Transverse colon (tissue), 4 donors: ENCODE data around the gene MMP24OS. TPM values are rescaled to one million over a fixed set of nuclear protein-coding genes. Genes with fewer than 3 reads are reported as not detected.

ENCODE experiments used
- DNase-seq: peaks from one replicate; pipeline ENCODE4 v3.0.0-alpha.2; 2019
- H3K27ac ChIP-seq, 4 donors: fragments of 200-600 bp; sonication (generic); 2 replicates each; pipeline ENCODE4 v1.5.1; 2016 to 2018; ENCODE audit warnings: inconsistent platforms in 4 of 4
- H3K27me3 ChIP-seq: fragments of 200-600 bp; sonication (generic); 2 replicates; pipeline ENCODE4 v1.5.1; 2017; ENCODE audit warnings: inconsistent platforms
- H3K36me3 ChIP-seq, 4 donors: fragments of 200-600 bp; sonication (generic); 2 replicates each; pipeline ENCODE4 v1.5.1; 2017 to 2019; ENCODE audit warnings: inconsistent platforms in 4 of 4
- H3K4me1 ChIP-seq, 4 donors: fragments of 200-600 bp; sonication (generic); 2 replicates each; pipeline ENCODE4 v1.5.1; 2017 to 2020; ENCODE audit warnings: inconsistent platforms in 4 of 4
- H3K4me3 ChIP-seq, 4 donors: fragments of 200-600 bp; sonication (generic); 1 replicate in 1 of 4; 2 replicates in 3 of 4; pipeline versions ENCODE4 v1.5.1 to v1.6.1; 2017 to 2019; ENCODE audit warnings: inconsistent platforms in 4 of 4
- H3K9me3 ChIP-seq, 2 donors: fragments of 200-600 bp; sonication (generic); 2 replicates each; pipeline ENCODE4 v1.5.1; 2017 to 2019; ENCODE audit warnings: inconsistent platforms in 2 of 2
- EP300 ChIP-seq: sonication (generic); formaldehyde crosslinking; IDR thresholded peaks from one replicate; pipeline ENCODE4 v1.6.1; 2017; ENCODE audit warnings: antibody characterized with exemption, low read depth
- POLR2A ChIP-seq: fragments of 450-650 bp; IDR thresholded peaks from one replicate; pipeline ENCODE4 v1.6.1; 2016; ENCODE audit warnings: antibody characterized with exemption, mild to moderate bottlenecking, moderate library complexity
- POLR2AphosphoS5 ChIP-seq, 3 donors: sonication (generic); formaldehyde crosslinking; IDR thresholded peaks; one replicate each; pipeline ENCODE4 v1.6.1; 2016; ENCODE audit warnings: antibody characterized with exemption in 3 of 3
- whole genome bisulfite sequencing, 2 donors: methylation state at CpG; one replicate each; pipeline ENCODE4 v1.1.5; 2018; ENCODE audit warnings: low coverage in 1 of 2; 5-methylcytosine and 5-hydroxymethylcytosine counted together
- in situ Hi-C, 4 donors: fragments of 200-750 bp; cut with MboI; loops; one replicate each; pipeline versions ENCODE4 v1.15.0 to v1.15.1; 2017; ENCODE audit warnings: low sequenced_read_pairs in 3 of 4, low pct_ligation_motif_present in 1 of 4, low pct_unique_long_range_greater_than_20kb in 1 of 4
- intact Hi-C: fragments of 100-400 bp; cut with DNase I; formaldehyde crosslinking; loops from one replicate; pipeline ENCODE4 v1.15.1; 2023; ENCODE audit warnings: low total_unique reads
- total RNA-seq, 4 donors: library from RNA; depleted of rRNA; stranded (reverse); fragments of >200 nt; gene quantifications; one replicate each; pipeline ENCODE4 v1.1.0, GENCODE V29; 2016
- TF ChIP-seq, protein P1 (sequence below), 5 experiments: fragments of 200-600 bp in 3 of 5; fragments of 450-650 bp in 2 of 5; sonication (generic) in 3 of 5; IDR thresholded peaks; 1 replicate in 2 of 5; 2 replicates in 3 of 5; pipeline ENCODE4 v1.5.1; 2016 to 2017; ENCODE audit warnings: antibody characterized with exemption in 5 of 5, inconsistent platforms in 3 of 5, mild to moderate bottlenecking in 2 of 5, moderate library complexity in 1 of 5

Gene MMP24OS
- total RNA-seq, 4 donors from 2014 or later = 32.4 to 81.1 (median 47.9) TPM

GRCh38 chr20:35274172-35275092 is 3.5 kb downstream of the MMP24OS start:
- no peaks in the 10 kb centered on the region for H3K27me3 ChIP-seq
- in situ Hi-C loops = loop anchor here in 1 of 4 donors (25.0 kb wide), 1 partner anchor 437 kb away; the partner anchor contains the start of gene NCOA6
- peaks cover 0 to 10% (median 0%) of the 10 kb centered on the region in 4 donors for H3K36me3 ChIP-seq

GRCh38 chr20:35273449-35274171 is 4.3 kb downstream of the MMP24OS start:
- Histone ChIP-seq H3K9me3 (no peaks in the 10 kb centered on the region), H3K36me3 (peaks cover 0 to 2% (median 0%) of the 10 kb centered on the region in 4 donors), H3K4me3 (no peak overlapping the region), H3K27ac (no peak overlapping the region), H3K27me3 (no peaks in the 10 kb centered on the region), H3K4me1 (peaks cover 8 to 29% (median 22%) of the 10 kb centered on the region in 4 donors)
- TF ChIP-seq POLR2A (no peak), POLR2AphosphoS5 (IDR thresholded peaks at IDR 0.05) (no peak), EP300 (no peak)
- TF ChIP-seq, protein P1, sequence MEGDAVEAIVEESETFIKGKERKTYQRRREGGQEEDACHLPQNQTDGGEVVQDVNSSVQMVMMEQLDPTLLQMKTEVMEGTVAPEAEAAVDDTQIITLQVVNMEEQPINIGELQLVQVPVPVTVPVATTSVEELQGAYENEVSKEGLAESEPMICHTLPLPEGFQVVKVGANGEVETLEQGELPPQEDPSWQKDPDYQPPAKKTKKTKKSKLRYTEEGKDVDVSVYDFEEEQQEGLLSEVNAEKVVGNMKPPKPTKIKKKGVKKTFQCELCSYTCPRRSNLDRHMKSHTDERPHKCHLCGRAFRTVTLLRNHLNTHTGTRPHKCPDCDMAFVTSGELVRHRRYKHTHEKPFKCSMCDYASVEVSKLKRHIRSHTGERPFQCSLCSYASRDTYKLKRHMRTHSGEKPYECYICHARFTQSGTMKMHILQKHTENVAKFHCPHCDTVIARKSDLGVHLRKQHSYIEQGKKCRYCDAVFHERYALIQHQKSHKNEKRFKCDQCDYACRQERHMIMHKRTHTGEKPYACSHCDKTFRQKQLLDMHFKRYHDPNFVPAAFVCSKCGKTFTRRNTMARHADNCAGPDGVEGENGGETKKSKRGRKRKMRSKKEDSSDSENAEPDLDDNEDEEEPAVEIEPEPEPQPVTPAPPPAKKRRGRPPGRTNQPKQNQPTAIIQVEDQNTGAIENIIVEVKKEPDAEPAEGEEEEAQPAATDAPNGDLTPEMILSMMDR (IDR thresholded peaks at IDR 0.05) = no peak
- DNase-seq = no peak
- WGBS, 2 donors = 79% methylated on average over 13 of the region's 13 CpGs; no CpG with 5 or more reads in 1 of the 2 donors
- intact Hi-C loops = loop anchor here (10.0 kb wide), 1 partner anchor 129 kb away; the partner anchor contains the start of gene EDEM2
- in situ Hi-C loops = loop anchor here in 1 of 4 donors (25.0 kb wide), 1 partner anchor 436 kb away; the partner anchor contains the start of gene NCOA6

More at GRCh38 chr20:35274172-35275092, 3.5 kb downstream of the MMP24OS start:
- H3K27ac ChIP-seq = no peak overlapping the region
- intact Hi-C loops = loop anchor here (10.0 kb wide), 1 partner anchor 130 kb away; the partner anchor contains the start of gene EDEM2
- no peaks in the 10 kb centered on the region for H3K9me3 ChIP-seq
- DNase-seq = no peak
- TF ChIP-seq, protein P1 (IDR thresholded peaks at IDR 0.05) = no peak
- no peak for TF ChIP-seq POLR2A
- TF ChIP-seq POLR2AphosphoS5 (IDR thresholded peaks at IDR 0.05) = no peak
- TF ChIP-seq EP300 = no peak
- H3K4me3 ChIP-seq = no peak overlapping the region
- WGBS, 2 donors = 93% methylated on average over 22 of the region's 24 CpGs; no CpG with 5 or more reads in 1 of the 2 donors
- H3K4me1 ChIP-seq = peaks cover 8 to 25% (median 20%) of the 10 kb centered on the region in 4 donors

- intact Hi-C loops = loop anchor here (10.0 kb wide), 1 partner anchor 127 kb away; the partner anchor contains the start of gene EDEM2
- whole genome bisulfite sequencing, 2 donors = 76% methylated on average over 7 of the region's 7 CpGs; no CpG with 5 or more reads in 1 of the 2 donors
- in situ Hi-C loops = loop anchor here in 1 of 4 donors (25.0 kb wide), 1 partner anchor 435 kb away; the partner anchor contains the start of gene NCOA6
Observed at GRCh38 chr20:35271904-35272303, 6.0 kb downstream of the MMP24OS start.

More at GRCh38 chr20:35271904-35272303, 6.0 kb downstream of the MMP24OS start:
- no peak for DNase-seq
- Histone ChIP-seq H3K9me3 (no peaks in the 10 kb centered on the region), H3K4me1 (peaks cover 6 to 24% (median 13%) of the 10 kb centered on the region in 4 donors), H3K36me3 (no peaks in the 10 kb centered on the region), H3K27ac (no peak overlapping the region), H3K27me3 (no peaks in the 10 kb centered on the region), H3K4me3 (no peak overlapping the region)
- TF ChIP-seq POLR2AphosphoS5 (IDR thresholded peaks at IDR 0.05) = no peak
- no peak for TF ChIP-seq POLR2A
- no peak for TF ChIP-seq EP300
- TF ChIP-seq, protein P1 (IDR thresholded peaks at IDR 0.05) = no peak
